Large intestine (tissue), 3 donors: Measurements from ENCODE around the gene CSRP1. TPM values are rescaled to one million over a fixed set of nuclear protein-coding genes. Genes with fewer than 3 reads are reported as not detected.

ENCODE experiments used
- DNase-seq, 2 donors: peaks; one replicate each; pipeline versions ENCODE4 v3.0.0 to v3.0.0-alpha.2; 2013
- H3K27ac ChIP-seq: one replicate; pipeline ENCODE4 v1.5.1; 2013; ENCODE audit warnings: low read length
- H3K27me3 ChIP-seq: 2 replicates; pipeline ENCODE4 v1.6.1; 2013; ENCODE audit warnings: low read length; ENCODE audit not compliant: control insufficient read depth, insufficient read depth
- H3K36me3 ChIP-seq: 2 replicates; pipeline ENCODE4 v1.6.1; 2013; ENCODE audit warnings: low read length; ENCODE audit not compliant: control insufficient read depth, insufficient read depth
- H3K4me1 ChIP-seq: one replicate; pipeline ENCODE4 v1.6.1; 2013; ENCODE audit warnings: low read length; ENCODE audit not compliant: control insufficient read depth, insufficient read depth
- H3K4me3 ChIP-seq: one replicate; pipeline ENCODE4 v1.5.1; 2013; ENCODE audit warnings: low read length
- H3K9me3 ChIP-seq: one replicate; pipeline ENCODE4 v1.6.1; 2013; ENCODE audit warnings: mild to moderate bottlenecking, low read depth, low read length, moderate library complexity; ENCODE audit not compliant: control insufficient read depth
- WGBS: methylation state at CpG from one replicate; pipeline ENCODE4 v1.1.5; 2013; ENCODE audit warnings: low lambda C conversion rate; ENCODE audit not compliant: insufficient coverage; 5-methylcytosine and 5-hydroxymethylcytosine counted together
- polyA plus RNA-seq: library from polyadenylated mRNA; unstranded; fragments of 120-200 nt; gene quantifications from one replicate; pipeline ENCODE4 v1.2.1, GENCODE V29; 2013

Gene CSRP1
- polyA plus RNA-seq, 1 donor, result 187 TPM

GRCh38 chr1:201504179-201504631 is 2.7 kb downstream of the CSRP1 start:
- peaks cover under 1% of the 10 kb centered on the region for H3K36me3 ChIP-seq
- peak overlapping the region; percentile 82 for H3K27ac ChIP-seq
- H3K9me3 ChIP-seq, result no peaks in the 10 kb centered on the region
- H3K4me3 ChIP-seq, result no peak overlapping the region
- no peaks in the 10 kb centered on the region for H3K27me3 ChIP-seq
- H3K4me1 ChIP-seq, result peaks cover 59% of the 10 kb centered on the region
- WGBS, result 73% methylated on average over 2 of the region's 3 CpGs
- no peak for DNase-seq

- peaks cover 59% of the 10 kb centered on the region for H3K4me1 ChIP-seq
- 31% methylated on average over 5 of the region's 13 CpGs for WGBS
- H3K27ac ChIP-seq, result peak overlapping the region; percentile 82
- DNase-seq, result peak; percentile 74 to 85
- no peaks in the 10 kb centered on the region for H3K27me3 ChIP-seq
- no peak overlapping the region for H3K4me3 ChIP-seq
- peaks cover 5% of the 10 kb centered on the region for H3K36me3 ChIP-seq
- H3K9me3 ChIP-seq, result no peaks in the 10 kb centered on the region
Observed at GRCh38 chr1:201503397-201504176, 3.3 kb downstream of the CSRP1 start.

GRCh38 chr1:201502511-201502857 is 4.4 kb downstream of the CSRP1 start:
- no CpG with 5 or more reads among the region's 3 CpGs for WGBS
- Histone ChIP-seq H3K4me1 (peaks cover 59% of the 10 kb centered on the region), H3K4me3 (no peak overlapping the region), H3K36me3 (peaks cover 10% of the 10 kb centered on the region), H3K9me3 (no peaks in the 10 kb centered on the region), H3K27me3 (no peaks in the 10 kb centered on the region), H3K27ac (peak overlapping the region; percentile 82)
- no peak for DNase-seq

- Histone ChIP-seq H3K4me3 (no peak overlapping the region), H3K27me3 (no peaks in the 10 kb centered on the region), H3K36me3 (peaks cover 10% of the 10 kb centered on the region), H3K27ac (peak overlapping the region; percentile 82), H3K4me1 (peaks cover 56% of the 10 kb centered on the region), H3K9me3 (no peaks in the 10 kb centered on the region)
- WGBS, result 20% methylated on average over 1 of the region's 10 CpGs
- peak; percentile 65 to 80 for DNase-seq
Observed at GRCh38 chr1:201501812-201502510, 5.0 kb downstream of the CSRP1 start.

DNA sequence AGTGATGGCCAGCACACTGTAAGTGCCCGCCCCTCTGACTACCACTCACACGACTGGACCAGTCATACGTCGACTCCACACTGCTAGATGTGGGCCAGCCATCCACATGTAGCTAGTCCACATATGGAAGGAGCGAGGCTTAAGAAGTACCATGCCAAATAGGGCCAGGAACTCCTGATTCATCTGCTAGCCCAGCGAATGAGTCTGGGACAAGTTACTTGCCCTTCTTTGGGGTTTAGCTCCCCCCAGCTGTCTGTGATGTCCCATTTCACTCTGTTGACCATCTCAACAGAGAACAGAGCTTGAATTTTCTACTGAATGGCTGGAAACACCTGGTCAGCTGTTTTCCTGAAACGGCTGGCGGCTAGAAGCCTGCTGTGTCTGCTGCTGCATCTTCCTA is 5.8 kb downstream of the CSRP1 start:
- WGBS, result no CpG with 5 or more reads among the region's 8 CpGs
- DNase-seq, result no peak
- Histone ChIP-seq H3K4me3 (no peak overlapping the region), H3K27me3 (no peaks in the 10 kb centered on the region), H3K9me3 (no peaks in the 10 kb centered on the region), H3K27ac (peak overlapping the region; percentile 61), H3K4me1 (peaks cover 61% of the 10 kb centered on the region), H3K36me3 (peaks cover 10% of the 10 kb centered on the region)

- peak overlapping the region; percentile 61 for H3K27ac ChIP-seq
- H3K4me3 ChIP-seq, result no peak overlapping the region
- no CpG with 5 or more reads among the region's 4 CpGs for WGBS
- DNase-seq, result peak in 1 of 2 donors; percentile 67
- no peaks in the 10 kb centered on the region for H3K9me3 ChIP-seq
- peaks cover 61% of the 10 kb centered on the region for H3K4me1 ChIP-seq
- H3K36me3 ChIP-seq, result peaks cover 10% of the 10 kb centered on the region
- no peaks in the 10 kb centered on the region for H3K27me3 ChIP-seq
Observed at GRCh38 chr1:201500670-201501120, 6.2 kb downstream of the CSRP1 start.

DNA sequence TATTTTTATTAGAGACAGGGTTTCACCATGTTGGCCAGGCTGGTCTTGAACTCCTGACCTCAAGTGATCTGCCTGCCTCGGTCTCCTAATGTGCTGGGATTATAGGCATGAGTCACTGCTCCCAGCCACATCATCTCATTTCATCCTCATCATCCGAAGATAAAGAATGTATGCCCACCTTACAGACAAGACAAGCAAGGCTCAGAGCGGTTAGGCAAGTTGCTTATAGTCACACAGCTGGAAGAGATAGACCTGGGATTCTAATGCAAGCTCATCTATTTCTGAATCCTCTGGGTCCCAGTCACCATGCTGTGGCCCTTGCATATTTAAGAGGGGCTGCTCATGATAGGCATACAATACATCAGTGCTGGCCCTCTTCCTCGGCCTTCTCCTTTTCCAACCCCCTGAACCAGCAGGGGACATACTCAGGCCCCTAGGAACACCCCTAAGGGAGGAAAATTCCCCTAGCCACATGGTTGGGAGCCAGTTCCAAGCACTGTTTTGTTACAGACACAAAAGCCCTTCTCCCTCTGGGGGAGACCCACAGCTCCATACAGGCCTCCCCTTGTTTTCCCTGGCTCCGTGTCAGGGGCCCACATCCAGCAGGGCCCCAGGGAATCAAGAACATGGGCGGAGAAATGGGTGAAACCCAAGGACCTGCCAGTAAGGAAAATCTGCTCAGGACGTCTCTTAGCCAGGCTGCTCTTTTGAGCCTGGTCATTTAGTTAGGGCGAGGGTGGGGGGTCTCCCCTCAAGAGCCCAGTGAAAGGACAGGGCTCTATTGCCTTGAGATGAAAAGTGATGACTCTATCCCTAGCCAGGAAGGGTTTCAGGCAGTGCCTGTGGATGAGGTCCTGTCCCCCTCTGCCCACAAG is 6.9 kb downstream of the CSRP1 start:
- no CpG with 5 or more reads among the region's 8 CpGs for WGBS
- Histone ChIP-seq H3K27ac (peak overlapping the region; percentile 61), H3K4me1 (peaks cover 61% of the 10 kb centered on the region), H3K27me3 (no peaks in the 10 kb centered on the region), H3K9me3 (no peaks in the 10 kb centered on the region), H3K36me3 (peaks cover 10% of the 10 kb centered on the region), H3K4me3 (no peak overlapping the region)
- no peak for DNase-seq

DNA sequence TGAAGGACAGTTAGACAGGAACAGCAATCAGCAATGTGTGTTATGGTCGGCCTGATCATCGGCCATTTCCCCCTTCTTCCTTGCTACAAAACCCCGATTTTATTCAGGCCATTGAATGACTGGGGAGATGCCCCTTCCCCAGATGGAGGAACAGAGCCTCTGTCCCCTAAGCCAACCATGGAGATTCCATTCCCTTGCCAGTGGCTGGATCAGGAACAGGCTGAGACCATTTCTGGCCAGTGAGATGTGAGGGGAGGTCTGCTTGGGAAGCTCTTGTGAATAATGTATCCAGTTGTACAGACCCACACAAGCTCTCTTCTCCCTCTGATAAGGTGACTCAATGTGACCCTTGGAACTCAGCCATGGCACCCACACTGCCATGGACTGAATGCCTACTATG is 7.7 kb downstream of the CSRP1 start:
- peaks cover 70% of the 10 kb centered on the region for H3K4me1 ChIP-seq
- H3K4me3 ChIP-seq, result no peak overlapping the region
- no peaks in the 10 kb centered on the region for H3K27me3 ChIP-seq
- peaks cover 17% of the 10 kb centered on the region for H3K36me3 ChIP-seq
- WGBS, result no CpG with 5 or more reads among the region's 3 CpGs
- H3K27ac ChIP-seq, result no peak overlapping the region
- H3K9me3 ChIP-seq, result no peaks in the 10 kb centered on the region
- no peak for DNase-seq

- no peaks in the 10 kb centered on the region for H3K9me3 ChIP-seq
- no peaks in the 10 kb centered on the region for H3K27me3 ChIP-seq
- WGBS, result no CpG with 5 or more reads among the region's 8 CpGs
- peaks cover 22% of the 10 kb centered on the region for H3K36me3 ChIP-seq
- H3K4me3 ChIP-seq, result no peak overlapping the region
- H3K4me1 ChIP-seq, result peaks cover 70% of the 10 kb centered on the region
- H3K27ac ChIP-seq, result no peak overlapping the region
- DNase-seq, result no peak
Observed at GRCh38 chr1:201498621-201499020, 8.3 kb downstream of the CSRP1 start.

DNA sequence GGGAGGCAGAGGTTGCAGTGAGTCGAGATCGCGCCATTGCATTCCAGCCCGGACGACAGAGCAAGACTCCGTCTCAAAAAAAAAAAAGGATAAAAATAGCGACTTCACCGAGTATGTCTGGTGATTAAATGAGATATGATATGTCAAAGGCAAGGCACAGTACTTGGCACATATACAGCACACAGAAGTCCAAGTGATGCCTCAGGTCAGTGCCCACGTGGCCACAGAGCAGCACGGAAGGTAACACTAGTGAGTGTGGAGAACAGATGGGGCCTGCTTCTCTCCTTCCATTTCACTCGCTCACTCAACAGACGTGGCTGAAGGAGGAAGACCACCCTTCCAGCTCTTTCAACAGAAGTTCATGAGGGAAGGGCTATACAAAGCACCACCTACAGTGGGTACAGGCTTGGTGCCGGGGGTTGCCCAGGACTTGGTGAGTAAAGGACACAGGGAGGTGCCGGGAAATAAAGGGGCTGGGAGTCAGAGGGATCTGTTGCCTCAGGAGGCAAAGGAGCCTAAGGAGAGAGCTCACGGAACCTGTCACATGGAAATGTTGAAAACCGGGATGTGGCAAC is 8.9 kb downstream of the CSRP1 start:
- Histone ChIP-seq H3K36me3 (peaks cover 25% of the 10 kb centered on the region), H3K4me1 (peaks cover 68% of the 10 kb centered on the region), H3K27me3 (no peaks in the 10 kb centered on the region), H3K9me3 (no peaks in the 10 kb centered on the region), H3K4me3 (no peak overlapping the region), H3K27ac (no peak overlapping the region)
- DNase-seq, result no peak
- no CpG with 5 or more reads among the region's 16 CpGs for WGBS
